GM18505 (cell line): Measurements from ENCODE around the gene PDLIM3.

ENCODE experiments used
- ATAC-seq: cut with Tn5 transposase; IDR thresholded peaks from one replicate; pipeline ENCODE4 v1.9.1; 2021; ENCODE audit not compliant: unreplicated experiment
- POLR2A ChIP-seq: IDR thresholded peaks from 4 replicates; pipeline ENCODE4 v1.6.1; 2011; ENCODE audit warnings: borderline replicate concordance; ENCODE audit not compliant: insufficient read depth, insufficient read length; ENCODE audit errors: extremely low read depth

Gene PDLIM3

GRCh38 chr4:185463541-185463940 is 71.8 kb downstream of the PDLIM3 start:
- no peak for ATAC-seq
- no peak for TF ChIP-seq POLR2A

GRCh38 chr4:185461565-185461964 is 73.7 kb downstream of the PDLIM3 start:
- no peak for ATAC-seq
- no peak for TF ChIP-seq POLR2A

GRCh38 chr4:185457136-185457535 is 78.2 kb downstream of the PDLIM3 start:
- no peak for TF ChIP-seq POLR2A
- ATAC-seq, result no peak

DNA sequence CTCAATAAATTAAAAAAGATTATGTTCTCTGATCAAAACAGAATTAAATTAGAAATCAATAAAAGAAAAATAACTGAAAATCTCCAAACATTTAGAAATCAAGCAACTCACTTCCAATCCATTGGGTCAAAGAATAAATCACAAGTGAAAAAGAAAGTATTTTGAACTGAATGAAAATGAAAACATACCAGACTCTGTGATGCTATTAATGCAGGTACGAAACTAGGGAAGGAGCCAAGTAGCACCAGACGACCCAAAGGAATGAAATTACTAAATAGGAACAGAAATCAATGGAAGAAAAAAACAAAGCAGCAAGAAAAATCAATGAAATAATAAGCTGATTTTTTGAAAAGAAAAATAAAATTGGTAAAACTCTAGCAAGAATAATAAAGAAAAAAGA is 79.2 kb downstream of the PDLIM3 start:
- no peak for ATAC-seq

More for the DNA sequence above, 79.2 kb downstream of the PDLIM3 start:
- TF ChIP-seq POLR2A, result no peak
